SKM-1 treated with dmso at 0.1 percent for 144 hours (cell line): ENCODE measurements around the gene LAS1L.
"Not testable (repeated sequence)": the region's sequence is repeated elsewhere in the genome, so short reads cannot be mapped to it uniquely, and the experiment has no call there.

Source experiments
- DNase-seq: peaks from one replicate; lab custom pipeline; 2025; ENCODE audit not compliant: unreplicated experiment; lab: John Stamatoyannopoulos, UW

The LAS1L gene

DNA sequence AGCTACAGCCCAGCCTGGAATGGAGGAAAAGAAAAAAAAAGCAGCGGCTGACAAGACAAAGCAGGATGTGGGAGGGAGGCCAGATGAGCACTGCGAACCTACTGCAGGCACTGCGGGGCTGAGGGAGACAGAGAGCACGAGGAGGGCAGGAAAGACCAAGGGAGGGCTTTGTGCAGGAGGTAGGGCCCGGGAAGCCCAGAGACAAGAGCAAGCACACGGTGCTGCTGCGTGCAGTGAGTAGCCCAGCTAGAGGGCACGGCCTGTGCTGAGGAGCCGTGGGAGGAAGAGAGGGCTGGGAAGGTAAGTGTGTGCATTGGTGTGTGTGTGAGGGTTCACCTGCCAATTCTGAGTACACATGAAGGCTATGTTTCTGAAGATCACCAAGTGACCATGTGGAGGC lies 15.6 kb downstream of the LAS1L start:
- not testable (repeated sequence) for DNase-seq

DNA sequence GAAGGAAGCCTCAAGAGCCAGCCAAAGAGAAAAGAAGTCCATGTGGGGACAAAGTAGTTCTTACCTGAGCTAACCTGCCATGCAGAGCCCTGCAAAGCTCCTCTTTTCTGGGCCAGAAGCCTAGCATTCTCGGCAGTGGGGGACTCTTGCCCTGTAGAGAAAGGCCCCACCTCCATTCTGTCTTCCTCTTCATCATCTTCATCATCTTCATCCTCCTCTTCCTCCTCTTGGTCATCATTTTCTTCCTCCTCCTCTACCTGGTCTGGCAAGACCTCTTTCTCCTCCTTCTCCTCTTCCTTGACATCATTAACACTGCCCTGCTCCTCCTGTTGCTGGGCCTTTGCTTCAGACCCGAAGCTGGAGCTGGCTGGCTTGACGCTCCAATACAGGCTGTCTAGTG lies 16.7 kb downstream of the LAS1L start:
- DNase-seq = no peak

DNA sequence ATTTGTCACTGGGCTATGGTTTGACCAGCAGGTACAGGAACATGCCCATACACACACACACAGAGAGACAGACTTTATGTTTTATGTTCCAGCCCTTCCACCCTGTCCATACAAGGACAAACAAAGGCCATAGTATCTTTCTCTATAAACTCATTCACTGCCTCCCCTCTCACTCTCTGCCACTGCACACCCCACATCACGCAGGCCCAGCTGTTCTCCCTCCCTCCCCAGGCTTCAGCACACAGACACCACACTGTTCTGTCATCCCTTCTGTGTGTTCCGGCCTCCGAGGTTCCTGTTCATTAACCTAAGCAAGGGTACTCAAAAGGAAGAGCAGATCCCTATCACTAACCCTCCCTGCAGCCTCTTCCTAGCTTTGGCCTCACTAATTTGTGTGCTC lies 17.8 kb downstream of the LAS1L start:
- no peak for DNase-seq

DNA sequence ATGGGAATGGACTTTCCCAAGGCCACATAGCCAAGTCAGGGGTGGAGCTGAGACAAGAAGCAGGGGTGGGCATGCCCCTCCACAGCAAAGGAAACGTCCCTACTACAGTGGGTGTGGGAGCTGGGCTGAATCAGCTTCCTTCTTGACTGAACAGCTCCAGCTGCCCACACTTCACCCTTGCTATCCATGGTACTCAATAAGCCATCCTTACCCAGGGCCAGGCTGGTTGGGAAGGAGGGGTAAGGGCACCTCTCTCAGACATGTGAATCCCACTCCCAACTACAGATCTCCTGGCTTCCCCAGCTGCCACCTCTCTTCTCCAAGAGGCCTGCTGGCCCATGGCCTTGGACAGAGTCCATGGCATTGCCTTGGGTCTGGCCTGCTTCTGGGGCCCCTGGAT lies 21.0 kb downstream of the LAS1L start:
- DNase-seq = no peak

DNA sequence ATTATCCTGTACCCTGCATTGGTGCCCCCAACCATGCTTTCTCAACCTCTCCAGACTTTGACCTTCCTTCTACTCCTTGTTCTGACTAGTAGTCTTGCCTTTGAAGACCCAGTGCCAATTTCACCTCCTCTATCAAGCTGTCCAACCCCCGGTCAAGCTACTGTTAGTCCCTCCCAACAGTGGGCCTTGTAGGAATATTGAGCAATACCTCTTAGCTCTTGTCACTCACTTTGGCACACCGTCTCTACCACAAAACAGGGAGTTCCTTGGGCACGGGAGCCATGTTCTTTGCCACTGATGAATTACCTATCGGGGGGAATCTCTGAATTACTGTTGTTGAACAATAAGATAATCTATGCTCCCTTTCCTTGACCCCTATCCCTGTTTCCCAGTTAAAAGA lies 25.2 kb downstream of the LAS1L start:
- no peak for DNase-seq

DNA sequence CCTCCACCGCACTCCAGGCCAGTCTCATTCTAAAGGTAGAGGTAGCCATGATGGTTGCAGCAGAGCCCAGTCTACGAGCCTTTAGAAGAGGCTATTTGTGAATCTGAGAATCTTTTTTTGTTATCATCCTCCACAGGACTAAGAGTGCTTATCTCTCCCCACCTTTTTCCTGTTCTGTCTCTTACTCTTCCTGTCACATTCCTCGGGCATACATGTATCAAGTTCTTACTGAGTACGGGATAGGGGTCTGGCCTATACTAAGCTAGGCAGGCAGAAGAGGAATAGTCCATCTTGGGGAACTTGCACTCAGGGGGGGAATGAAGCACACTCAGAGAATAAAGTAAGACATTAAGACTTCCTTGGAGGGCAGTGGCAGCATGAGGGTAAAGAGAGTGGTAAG lies 25.7 kb downstream of the LAS1L start:
- DNase-seq = no peak

DNA sequence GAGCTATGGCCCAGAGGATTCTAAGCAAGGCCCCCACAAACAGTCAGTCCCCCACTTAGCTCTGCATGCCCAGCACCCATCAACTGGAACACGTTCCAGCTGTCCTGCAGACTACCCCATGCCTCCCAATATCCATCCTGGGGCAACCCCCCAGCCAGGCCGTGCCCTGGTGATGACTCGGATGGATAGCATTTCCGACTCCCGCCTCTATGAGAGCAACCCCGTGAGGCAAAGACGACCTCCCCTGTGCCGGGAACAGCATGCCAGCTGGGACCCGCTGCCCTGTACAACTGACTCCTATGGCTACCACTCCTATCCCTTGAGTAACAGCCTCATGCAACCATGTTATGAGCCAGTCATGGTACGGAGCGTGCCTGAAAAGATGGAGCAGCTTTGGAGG lies 32.0 kb downstream of the LAS1L start:
- no peak for DNase-seq

DNA sequence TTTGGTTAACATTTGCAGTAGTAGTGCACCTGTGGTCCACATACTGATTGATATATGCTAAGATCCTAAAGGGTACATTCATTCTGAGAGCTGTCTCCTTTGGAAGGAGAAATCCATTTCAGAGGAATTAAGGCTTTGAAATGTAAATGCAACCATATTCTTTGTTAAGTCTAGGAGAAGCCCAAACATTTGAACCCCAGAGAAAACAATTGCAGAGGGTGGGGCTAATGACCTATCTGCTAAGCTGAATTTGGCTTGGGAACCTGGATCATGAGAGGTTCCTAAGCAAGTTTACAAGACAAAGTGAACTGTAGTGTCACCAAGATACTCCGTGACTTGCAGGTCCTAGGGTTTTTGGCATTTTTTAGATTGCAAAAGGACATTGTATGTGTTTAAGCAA lies 41.2 kb downstream of the LAS1L start:
- no peak for DNase-seq

DNA sequence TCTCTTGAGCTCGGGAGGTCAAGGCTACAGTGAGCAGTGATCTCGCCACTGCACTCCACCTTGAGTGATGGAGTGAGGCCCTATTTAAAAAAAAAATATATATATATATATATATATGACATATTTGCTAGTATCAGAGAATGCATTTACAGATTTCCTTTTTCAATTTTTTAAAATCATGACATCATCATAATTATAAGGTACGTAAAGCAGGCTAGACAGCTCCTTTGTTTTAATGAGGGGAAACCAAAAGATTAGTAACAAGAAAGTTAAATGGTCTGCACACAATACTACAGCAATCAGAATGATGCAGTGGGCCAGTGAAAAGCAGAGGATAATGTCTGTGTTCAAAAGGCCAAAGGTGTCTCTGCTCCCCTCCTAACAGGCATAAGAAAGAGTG lies 43.0 kb downstream of the LAS1L start:
- no peak for DNase-seq

DNA sequence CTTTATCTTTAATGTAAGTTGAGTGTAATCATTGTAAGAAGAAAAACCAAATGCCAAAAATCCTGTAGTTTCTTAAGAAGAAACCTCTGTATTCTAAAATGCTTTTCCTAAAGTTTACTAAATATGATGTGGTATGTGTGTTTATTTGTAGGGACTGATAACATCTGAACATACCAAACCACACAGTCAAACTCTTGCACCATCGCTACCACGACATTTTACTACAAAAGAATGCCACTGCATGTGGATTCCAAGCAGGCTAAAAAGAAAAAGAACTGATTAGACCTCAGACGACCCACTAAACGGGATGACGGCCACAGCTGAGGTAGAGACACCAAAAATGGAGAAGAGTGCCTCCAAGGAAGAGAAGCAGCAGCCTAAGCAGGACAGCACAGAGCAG lies 46.1 kb downstream of the LAS1L start:
- DNase-seq = no peak

DNA sequence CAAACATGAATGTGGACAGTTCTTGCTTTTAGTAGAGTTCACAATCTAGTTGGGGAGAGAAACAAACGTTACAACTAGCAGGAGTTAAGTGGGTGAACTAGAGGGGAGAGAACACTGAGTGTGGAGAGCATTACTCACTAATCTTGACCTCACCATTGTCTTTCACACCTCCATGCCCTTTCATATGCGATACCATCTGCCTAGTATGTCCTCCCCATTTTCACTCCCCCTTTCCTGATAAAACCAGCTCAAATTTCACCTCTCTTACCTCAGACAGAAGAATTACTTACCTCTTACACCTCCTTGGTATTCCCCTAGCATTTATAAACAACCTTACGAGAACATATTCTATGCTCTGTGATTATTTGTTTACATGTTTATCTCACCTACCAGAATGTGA lies 53.6 kb downstream of the LAS1L start:
- no peak for DNase-seq

DNA sequence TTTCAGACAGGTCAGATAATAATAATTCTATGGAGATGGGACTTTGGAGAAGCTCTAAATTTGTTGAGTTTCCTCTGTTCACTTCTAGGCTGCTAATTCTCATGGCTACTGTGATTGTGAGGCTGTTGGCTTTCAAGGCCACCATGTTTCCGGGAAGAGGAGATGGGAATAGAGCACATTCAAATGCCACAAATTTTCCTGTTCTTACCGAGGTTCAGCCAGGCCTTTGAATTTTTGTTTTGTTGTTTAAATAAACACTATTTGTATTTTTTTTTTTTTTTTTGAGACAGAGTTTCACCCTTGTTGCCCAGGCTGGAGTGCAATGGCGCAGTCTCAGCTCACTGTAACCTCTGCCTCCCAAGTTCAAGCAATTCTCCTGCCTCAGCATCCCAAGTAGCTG lies 55.5 kb downstream of the LAS1L start:
- not testable (repeated sequence) for DNase-seq

DNA sequence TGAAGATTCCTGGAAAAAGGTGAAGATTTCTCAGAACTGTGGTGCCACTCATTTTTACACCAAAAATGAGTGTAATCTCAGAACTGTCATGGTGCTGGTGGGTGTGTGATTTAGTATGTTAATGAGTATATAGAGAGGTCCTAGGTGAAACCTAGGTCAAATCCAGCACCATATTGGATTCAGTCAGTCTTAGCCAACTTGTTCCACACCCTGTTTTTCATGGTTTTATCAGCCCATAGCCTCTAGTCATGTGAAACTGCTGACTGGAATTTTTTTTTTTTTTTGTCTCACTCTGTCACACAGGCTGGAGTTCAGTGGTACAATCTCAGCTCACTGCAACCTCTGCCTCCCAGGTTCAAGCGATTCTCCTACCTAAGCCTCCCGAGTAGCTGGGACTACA lies 58.0 kb downstream of the LAS1L start:
- no peak for DNase-seq

DNA sequence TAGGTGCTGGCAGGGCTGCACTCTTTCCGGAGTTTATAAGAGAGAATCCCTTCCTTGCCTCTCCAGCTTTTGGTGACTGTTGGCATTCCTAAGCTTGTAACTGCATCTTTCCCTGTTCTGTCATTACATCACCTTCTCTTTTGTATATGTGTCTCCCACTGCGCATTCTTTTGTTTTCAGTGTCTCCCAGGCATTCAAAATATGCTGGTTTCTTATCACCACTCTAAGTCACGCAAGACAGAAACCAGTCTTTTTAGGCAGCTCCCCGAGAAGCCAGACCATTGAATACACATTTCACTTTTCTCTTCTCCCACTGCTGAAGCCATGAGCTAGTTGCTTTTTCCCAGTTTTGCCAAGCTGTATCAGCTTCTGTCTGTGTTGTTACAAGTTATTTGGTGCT lies 71.0 kb downstream of the LAS1L start:
- DNase-seq = no peak
